NCI-H1092 (cell line): ENCODE results near the gene CRYZ.
"Not testable (repeated sequence)": the region's sequence is repeated elsewhere in the genome, so short reads cannot be mapped to it uniquely, and the experiment has no call there.

ENCODE experiments used
- DNase-seq: peaks from one replicate; lab custom pipeline; 2025; lab: John Stamatoyannopoulos, UW

The CRYZ gene

GRCh38 chr1:74681449-74681848 lies 51.4 kb downstream of the CRYZ start:
- no peak for DNase-seq

GRCh38 chr1:74681001-74681400 lies 51.8 kb downstream of the CRYZ start:
- no peak for DNase-seq

- DNase-seq: no peak
Observed at GRCh38 chr1:74679811-74680210, 53.0 kb downstream of the CRYZ start.

- DNase-seq: no peak
Observed at GRCh38 chr1:74677926-74678325, 54.9 kb downstream of the CRYZ start.

- no peak for DNase-seq
Observed at GRCh38 chr1:74674278-74675048, 58.4 kb downstream of the CRYZ start.

- DNase-seq: peak; percentile 62
Observed at GRCh38 chr1:74673351-74674111, 59.3 kb downstream of the CRYZ start, which contains the start of gene ERICH3. Gene ERICH3, minus strand, starts transcription at chr1:74673792. Its CDS starts 273 bp downstream, at chr1:74673519.

- DNase-seq: not testable (repeated sequence)
Observed at GRCh38 chr1:74670866-74671265, 62.0 kb downstream of the CRYZ start.
